Cardiac fibroblast (primary cell): ENCODE results near the gene BCL2L13.

Source experiments
- DNase-seq, 2 donors: peaks; one replicate each; pipeline versions ENCODE4 v3.0.0 to v3.0.0-alpha.2; 2010; ENCODE audit warnings: low read depth in 2 of 2
- H3K4me3 ChIP-seq, 2 donors: replicated peaks in 1 of 2; 1 replicate in 1 of 2; 2 replicates in 1 of 2; pipeline ENCODE4 v1.5.1; 2011; ENCODE audit warnings: low read depth in 2 of 2, low read length in 2 of 2, mild to moderate bottlenecking in 2 of 2, moderate library complexity in 1 of 2
- CTCF ChIP-seq: IDR thresholded peaks from one replicate; pipeline ENCODE4 v1.5.1; 2011; ENCODE audit warnings: low read depth, mild to moderate bottlenecking, low read length, inconsistent platforms

Gene BCL2L13

GRCh38 chr22:17627961-17628405 is 10.6 kb upstream of the BCL2L13 start:
- peak overlapping the region; percentile 99 to 100 for H3K4me3 ChIP-seq
- no peak for DNase-seq
- TF ChIP-seq CTCF, result no peak

- TF ChIP-seq CTCF, result no peak
- DNase-seq, result peak; percentile 98
- peak within 1 kb of the TSS; percentile 99 to 100 for H3K4me3 ChIP-seq
Measured at GRCh38 chr22:17628406-17629172, 10.0 kb upstream of the BCL2L13 start, which contains the start of gene ATP6V1E1. TSS of gene ATP6V1E1 (minus strand) at chr22:17628749. CDS start at chr22:17628635, 114 bp downstream.

- no peak for DNase-seq
- no peak for TF ChIP-seq CTCF
- H3K4me3 ChIP-seq, result peak overlapping the region; percentile 99 to 100
Measured at GRCh38 chr22:17629173-17629489, 9.4 kb upstream of the BCL2L13 start.

- DNase-seq, result no peak
- TF ChIP-seq CTCF, result no peak
- H3K4me3 ChIP-seq, result peak overlapping the region in 1 of 2 donors; percentile 100
Measured at GRCh38 chr22:17629641-17630040, 8.9 kb upstream of the BCL2L13 start.

- no peak overlapping the region for H3K4me3 ChIP-seq
- TF ChIP-seq CTCF, result no peak
- no peak for DNase-seq
Measured at GRCh38 chr22:17631076-17631565, 7.4 kb upstream of the BCL2L13 start.

- no peak overlapping the region for H3K4me3 ChIP-seq
- TF ChIP-seq CTCF, result no peak
- DNase-seq, result peak; percentile 71 to 77
Measured at GRCh38 chr22:17633217-17633997, 5.2 kb upstream of the BCL2L13 start.
